AML-193 (cell line): ENCODE results near the gene CBFA2T3.

Experiments
- DNase-seq, 2 experiments: peaks; one replicate each; lab custom pipeline; 2025; lab: John Stamatoyannopoulos, UW

Gene CBFA2T3

DNA sequence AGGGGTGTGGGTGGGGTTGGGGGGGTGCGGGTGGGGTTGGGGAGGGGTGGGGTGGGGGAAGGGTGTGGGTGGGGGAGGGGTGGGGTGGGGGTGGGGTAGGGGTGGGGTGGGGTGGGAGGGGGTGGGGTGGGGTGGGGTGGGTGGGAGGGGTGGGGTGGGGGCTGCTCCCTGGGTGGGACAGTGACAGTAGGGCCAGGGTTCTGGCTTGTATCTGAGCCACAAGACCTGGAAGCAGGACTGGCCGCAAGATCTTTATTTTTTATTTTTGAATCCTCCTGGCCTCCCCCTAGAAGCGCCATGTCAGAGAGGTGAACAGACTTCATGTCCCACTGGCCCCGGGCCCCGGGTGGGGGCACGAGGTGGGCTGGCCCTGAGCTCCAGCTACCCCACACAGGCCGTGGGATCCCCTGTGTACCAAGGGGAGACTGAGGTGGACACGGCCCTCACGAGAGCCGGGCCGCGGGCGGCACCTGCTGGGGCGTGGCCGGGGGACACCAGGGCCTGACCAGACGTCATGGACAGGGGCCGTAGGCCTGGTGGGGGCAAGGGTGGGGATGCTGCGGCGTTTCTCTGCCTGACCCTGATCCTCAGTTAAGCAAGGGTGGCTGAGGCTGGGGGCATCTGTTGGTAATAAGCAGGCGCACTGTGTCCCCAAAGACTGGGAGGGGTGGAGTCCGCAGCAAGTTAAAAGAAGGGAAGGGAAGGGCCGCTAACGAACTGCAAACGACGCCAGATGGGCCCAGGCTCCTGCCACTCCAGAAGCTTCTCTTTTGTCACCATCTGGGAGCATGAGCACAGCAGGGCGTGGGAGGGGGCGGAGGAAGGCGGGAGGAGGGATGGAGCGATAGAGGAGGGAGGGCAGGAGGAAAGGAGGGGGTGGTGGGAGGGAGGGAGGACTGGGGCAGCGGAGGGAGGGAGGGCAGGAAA, 88.3 kb downstream of the CBFA2T3 start:
- DNase-seq: no peak

DNA sequence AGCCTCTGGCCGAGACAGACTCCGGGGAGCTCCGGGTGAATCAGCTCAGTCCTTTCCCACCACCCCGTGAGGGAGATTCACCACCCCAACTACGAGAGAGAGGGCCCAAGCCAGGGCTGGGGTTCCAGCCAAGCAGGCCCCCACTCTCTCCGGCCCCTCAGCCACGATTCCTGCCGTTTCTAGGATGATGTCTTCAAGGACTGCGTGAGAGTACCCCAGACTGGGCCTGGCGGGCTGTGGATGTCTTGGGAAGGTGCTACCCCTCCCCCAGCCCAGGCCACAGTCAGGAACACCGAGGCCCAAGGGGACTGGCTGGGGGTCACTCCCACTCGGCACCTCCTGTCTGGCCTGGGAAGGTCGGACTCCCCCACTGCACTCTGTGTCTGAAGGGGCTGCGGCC, 89.0 kb downstream of the CBFA2T3 start:
- DNase-seq: no peak

- DNase-seq: no peak
These were observed 90.0 kb downstream of the CBFA2T3 start for GRCh38 chr16:88886845-88887521.

GRCh38 chr16:88886420-88886844, 90.6 kb downstream of the CBFA2T3 start:
- no peak for DNase-seq

DNA sequence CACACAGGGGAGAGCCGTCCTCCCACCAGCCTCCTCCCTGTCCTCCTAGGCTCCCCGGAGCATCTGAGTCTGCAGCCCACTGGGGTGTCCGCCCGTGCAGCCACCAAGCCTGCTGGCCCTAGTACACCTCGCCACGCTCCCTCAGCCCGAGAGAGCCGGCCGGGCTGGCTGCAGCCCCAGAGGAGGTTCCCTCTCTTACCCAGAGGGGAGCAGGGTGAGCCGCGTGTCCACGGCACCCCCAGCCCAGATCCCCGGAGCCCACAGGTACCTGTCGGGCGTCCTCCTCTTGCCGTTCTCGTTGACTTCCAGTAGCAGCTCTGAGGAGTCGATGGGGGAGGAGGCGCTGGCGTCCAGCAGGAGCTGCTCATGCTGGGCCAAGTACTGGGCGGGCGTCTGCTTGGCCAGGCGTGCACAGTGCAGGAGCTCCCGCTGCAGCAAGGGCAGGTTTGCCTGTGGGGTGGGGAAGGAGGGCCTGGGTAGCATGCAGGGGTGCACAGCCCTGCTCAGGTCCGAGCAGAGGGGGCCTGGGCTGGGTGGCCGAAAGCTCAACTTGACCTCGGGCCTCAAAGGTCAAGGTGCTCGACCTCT, 91.2 kb downstream of the CBFA2T3 start:
- DNase-seq: no peak

GRCh38 chr16:88884569-88885271, 92.3 kb downstream of the CBFA2T3 start:
- no peak for DNase-seq

GRCh38 chr16:88883946-88884345, 93.1 kb downstream of the CBFA2T3 start:
- no peak for DNase-seq

DNA sequence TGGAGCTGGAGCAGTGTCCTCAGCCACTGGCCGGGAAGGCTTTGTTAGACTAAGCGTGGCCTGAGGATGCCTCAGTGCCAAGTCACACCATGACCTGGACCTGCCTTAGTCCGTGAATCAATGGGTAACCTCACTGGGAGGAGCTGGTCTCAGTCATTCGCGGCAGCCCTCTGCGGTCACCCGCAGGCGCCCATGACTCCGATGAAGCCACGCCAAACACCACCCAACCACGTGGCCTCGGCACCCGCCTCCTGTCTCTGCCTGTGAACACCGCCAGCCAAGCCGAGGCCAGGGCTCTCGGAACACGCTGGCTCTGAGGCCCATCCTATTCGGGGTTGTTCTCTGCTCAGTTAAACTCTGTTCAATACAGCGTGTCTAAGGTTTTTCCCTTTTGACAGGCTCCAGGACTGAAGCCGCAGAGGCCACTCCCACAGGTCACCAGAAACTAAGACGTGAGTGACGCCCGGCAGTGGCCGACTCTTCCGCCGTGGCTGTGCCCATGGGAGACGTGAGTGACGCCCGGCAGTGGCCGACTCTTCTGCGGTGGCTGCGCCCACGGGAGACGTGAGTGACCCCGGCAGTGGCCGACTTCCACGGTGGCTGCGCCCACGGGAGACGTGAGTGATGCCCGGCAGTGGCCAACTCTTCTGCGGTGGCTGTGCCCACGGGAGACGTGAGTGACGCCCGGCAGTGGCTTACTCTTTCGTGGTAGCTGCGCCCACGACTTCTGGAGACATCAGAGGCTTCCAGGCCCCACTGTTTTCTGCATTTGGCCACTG, 93.7 kb downstream of the CBFA2T3 start:
- no peak for DNase-seq

- DNase-seq: no peak
These were observed 94.5 kb downstream of the CBFA2T3 start for GRCh38 chr16:88882358-88883030.

DNA sequence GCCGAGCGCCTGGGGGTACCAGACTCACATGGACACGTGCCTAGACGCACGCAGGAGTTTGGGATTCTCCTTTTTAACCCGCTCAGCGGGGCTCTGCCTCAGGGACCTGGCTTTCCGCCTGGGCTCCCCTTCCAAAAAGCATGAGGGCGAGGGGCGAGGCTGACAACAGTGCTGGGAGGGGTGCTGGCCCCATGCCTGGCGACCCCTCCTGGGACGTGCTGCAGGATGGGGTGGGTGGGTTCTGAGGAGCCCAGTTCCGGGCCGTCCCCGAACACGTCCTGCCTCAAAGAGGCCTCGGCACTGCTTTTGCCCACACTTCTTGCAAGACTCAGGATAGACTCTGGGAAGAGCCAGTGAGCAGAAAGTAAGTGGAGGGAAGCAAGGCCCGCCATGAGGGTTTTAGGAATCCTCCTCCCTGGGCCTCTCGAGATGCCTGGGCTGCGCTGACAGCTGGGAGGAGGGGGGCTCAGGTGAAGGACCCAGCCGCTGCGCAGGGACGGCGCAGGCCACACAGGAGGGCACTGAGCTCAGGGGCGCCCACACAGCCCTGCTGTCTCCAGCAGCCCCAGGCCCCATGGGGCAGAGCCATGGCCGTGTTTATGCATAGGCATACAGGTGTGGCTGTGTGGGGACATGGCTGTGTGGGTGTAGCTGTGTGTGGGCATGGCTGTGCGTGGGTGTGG, 95.2 kb downstream of the CBFA2T3 start:
- DNase-seq: no peak

- DNase-seq: no peak
These were observed 95.9 kb downstream of the CBFA2T3 start for GRCh38 chr16:88881007-88881615.

- DNase-seq: no peak
These were observed 96.6 kb downstream of the CBFA2T3 start for GRCh38 chr16:88880226-88881006.

- DNase-seq: no peak
These were observed 97.3 kb downstream of the CBFA2T3 start for GRCh38 chr16:88879788-88880055.

DNA sequence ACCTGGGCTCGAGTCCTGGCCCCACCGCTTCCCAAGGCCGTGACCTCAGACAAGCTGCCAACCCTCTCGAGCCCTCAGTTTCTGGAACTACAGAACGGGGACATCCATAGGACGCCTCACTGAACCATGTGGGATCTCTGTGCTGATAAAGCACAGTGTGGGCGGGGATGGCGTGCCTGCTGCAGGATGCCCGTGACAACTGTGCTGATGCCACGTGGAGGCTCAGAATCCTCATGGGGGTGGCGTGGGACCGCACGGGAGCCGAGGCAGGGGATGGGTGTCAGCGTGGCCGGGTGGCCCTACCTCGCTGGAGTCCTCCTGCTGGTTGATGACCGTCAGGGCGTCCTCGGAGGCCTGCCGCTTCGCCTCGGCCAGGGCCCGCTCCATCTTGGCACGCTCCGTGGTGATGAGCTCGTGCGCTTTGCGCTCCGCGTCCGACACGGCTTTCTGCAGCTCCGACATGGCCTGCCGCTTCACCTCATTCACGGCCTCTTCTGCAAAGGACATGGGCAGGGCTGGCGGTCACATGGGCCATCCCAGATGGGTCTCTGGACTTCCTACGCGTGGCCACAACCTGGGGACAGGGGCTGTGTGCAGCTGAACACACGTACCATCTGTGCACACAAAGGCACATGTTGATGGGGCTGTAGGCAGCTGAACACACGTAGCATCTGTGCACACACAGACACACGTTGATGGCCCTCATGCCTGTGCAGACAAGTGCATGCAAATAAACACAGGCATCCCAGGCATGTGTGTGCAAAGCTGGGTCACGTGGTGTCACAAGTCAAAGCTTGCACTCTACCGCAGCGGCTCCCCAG, 97.8 kb downstream of the CBFA2T3 start:
- DNase-seq: no peak

GRCh38 chr16:88878356-88878755, 98.7 kb downstream of the CBFA2T3 start:
- DNase-seq: no peak

GRCh38 chr16:88877564-88878289, 99.3 kb downstream of the CBFA2T3 start:
- DNase-seq: no peak

DNA sequence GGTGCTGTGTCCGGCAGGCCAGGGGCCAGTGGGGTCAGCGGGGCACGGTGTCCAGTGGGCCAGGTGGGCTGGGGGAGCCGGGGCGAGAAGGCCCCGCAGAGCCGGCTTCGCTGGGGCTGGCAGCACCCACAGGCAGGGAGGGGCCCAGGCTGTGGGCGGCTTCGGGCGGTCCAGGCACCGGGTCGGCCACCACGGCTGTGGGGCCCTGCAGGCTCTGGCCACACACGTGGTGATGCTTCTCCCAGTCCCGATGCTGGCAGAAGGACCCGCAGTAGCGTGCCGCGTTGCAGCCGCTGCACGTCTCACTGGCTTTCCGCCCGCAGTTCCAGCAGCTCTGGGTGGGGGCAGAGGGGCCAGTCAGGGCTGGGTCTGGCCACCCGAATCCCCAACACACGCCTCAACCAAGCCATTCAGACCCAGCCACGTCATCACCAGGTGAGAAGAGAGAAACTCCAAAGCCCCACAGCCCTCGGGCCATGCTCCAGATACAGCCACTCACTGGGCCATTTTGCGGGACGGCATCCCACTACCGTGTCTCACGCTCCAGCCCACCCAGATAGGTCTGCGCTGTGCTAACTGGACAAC, 100.0 kb downstream of the CBFA2T3 start:
- DNase-seq: no peak
